ENCODE results near the gene TMED5.
"Not testable (repeated sequence)": the region's sequence is repeated elsewhere in the genome, so short reads cannot be mapped to it uniquely, and the experiment has no call there.

The TMED5 gene

DNA sequence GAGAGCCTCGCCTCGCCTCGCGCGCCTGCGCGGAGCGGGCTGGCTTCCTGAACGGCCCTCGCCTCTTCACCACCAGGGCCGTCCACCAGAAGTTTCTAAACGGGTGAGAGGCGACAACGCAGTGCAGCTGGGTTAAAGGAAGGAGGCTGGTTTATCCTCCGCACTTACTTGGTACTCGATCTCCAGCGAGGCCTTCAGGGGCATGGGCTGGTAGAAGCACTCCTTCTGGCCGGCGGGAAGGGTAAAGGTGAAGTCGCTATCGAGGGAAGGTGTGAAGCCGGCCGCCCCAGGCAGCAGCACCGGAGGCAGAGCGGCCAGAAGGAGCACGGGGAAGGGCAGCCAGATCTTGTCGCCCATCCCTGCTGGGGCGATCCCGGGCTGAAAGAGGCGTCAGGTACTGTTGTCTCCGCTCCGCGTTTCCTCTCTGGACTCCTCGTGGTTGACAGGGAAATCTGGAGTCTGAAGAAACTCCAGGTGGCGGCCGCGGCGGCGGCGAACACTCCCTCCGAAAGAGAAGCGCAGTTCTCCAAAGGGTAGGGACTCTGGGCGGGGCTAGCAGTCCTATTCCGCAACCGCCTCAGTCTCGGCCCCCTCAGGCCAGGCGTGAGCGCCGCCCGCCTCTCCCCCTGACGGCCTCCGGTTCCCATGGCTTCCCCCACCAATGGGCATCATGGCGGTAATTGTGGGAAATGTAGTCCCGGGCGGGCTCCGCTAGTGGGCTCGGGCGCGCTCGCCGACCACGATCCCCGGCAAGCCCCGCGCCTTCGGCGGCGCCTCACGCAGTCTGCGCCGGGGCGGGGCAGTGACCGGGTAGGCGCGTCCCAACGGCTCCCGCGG is at the start of gene TMED5:
Gene TMED5 (minus strand): TSS at position 528 of the 837 bp plus-strand sequence. CDS start 171 bp downstream, at position 357.
- peaks cover 21 to 69% (median 39%) of the 10 kb centered on the region in 10 experiments for H3K4me1 ChIP-seq
- H3K27me3 ChIP-seq = no peaks in the 10 kb centered on the region
- peak within 1 kb of the TSS; percentile 88 to 99 (median 97) for H3K9ac ChIP-seq
- H3K4me2 ChIP-seq = peak within 1 kb of the TSS; percentile 78 to 100 (median 91)
- H4K20me1 ChIP-seq = peaks cover 37 to 47% (median 40%) of the 10 kb centered on the region in 11 experiments
- peaks cover 5 to 29% (median 19%) of the 10 kb centered on the region in 11 experiments for H3K36me3 ChIP-seq
- H3K4me3 ChIP-seq = peak within 1 kb of the TSS; percentile 72 to 92 (median 86)
- H3K9me3 ChIP-seq (replicated peaks in 1 of 11) = peaks cover 0 to 5% (median 0%) of the 10 kb centered on the region in 11 experiments; a peak in 2 of 22 replicates
- TF ChIP-seq Cebpa-rat (IDR thresholded peaks at IDR 0.05) = peak in 6 of 11 experiments; percentile 48 to 79 (median 59); a peak in 7 of 22 replicates
- peak within 1 kb of the TSS; percentile 93 to 99 (median 98) for H3K27ac ChIP-seq

DNA sequence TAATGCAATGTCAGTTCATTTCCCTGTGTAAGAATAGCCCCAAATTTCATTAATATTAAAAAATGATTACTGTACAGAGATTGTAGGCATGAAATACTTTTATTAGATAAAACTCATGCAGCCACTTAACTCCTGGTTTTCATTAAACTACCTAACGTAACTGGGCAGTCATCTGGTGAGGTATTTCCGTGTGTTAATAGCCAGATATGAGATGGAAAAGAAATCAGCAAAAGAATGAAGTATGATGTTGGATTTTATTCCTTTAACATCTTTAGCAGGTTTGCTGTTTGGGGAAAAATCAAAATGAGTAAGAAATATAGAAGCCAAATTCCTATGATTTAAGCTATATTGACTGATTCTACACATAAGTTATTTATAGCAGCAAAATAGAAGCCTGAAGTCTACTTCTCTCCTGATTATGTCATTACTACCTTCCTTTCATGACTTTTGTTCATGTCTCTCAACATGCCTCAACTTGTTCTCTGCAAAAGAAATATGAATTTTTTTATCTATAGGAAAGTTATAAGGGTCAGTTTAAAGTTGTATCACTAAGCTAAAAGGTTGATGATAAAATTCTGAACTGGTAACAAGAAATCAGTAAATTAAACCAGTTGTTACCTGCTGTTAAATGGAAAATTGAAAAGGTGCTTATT is 42.9 kb upstream of the TMED5 start:
- H3K36me3 ChIP-seq = peaks cover 55 to 98% (median 82%) of the 10 kb centered on the region in 11 experiments
- peaks cover 0 to 13% (median 8%) of the 10 kb centered on the region in 10 experiments; a peak in 15 of 20 replicates for H3K4me1 ChIP-seq
- H3K27me3 ChIP-seq = no peaks in the 10 kb centered on the region
- H3K4me3 ChIP-seq = no peak overlapping the region
- H3K9me3 ChIP-seq (replicated peaks in 1 of 11) = peaks cover 0 to 6% (median 4%) of the 10 kb centered on the region in 11 experiments; a peak in 8 of 22 replicates
- TF ChIP-seq Cebpa-rat (IDR thresholded peaks at IDR 0.05) = no peak
- H4K20me1 ChIP-seq = no peaks in the 10 kb centered on the region
- H3K27ac ChIP-seq = no peak overlapping the region
- no peak overlapping the region for H3K4me2 ChIP-seq
- H3K9ac ChIP-seq = no peak overlapping the region

DNA sequence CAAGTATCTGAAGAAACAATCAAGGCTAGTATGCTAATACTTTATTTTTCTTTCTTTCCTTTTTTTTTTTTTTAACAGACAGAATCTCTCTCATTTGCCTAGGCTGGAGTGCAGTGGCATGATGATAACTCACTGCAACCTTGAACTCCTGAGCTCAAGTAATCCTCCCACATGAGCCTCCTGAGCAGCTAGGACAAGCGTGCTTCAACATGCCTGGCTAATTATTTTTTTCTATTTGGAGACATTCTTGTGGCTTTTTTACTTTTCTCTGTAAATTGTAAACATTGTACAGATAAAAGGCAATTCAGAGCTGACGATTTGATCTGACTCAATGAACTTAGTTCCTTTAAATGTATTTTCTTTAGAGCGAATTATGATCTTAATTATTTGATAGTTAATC is 41.7 kb upstream of the TMED5 start:
- H3K9ac ChIP-seq = no peak overlapping the region
- peaks cover 0 to 13% (median 8%) of the 10 kb centered on the region in 10 experiments; a peak in 15 of 20 replicates for H3K4me1 ChIP-seq
- H3K4me2 ChIP-seq = no peak overlapping the region
- H4K20me1 ChIP-seq = no peaks in the 10 kb centered on the region
- H3K36me3 ChIP-seq = peaks cover 53 to 98% (median 83%) of the 10 kb centered on the region in 11 experiments
- H3K27ac ChIP-seq = no peak overlapping the region
- no peaks in the 10 kb centered on the region for H3K27me3 ChIP-seq
- peaks cover 0 to 6% (median 4%) of the 10 kb centered on the region in 11 experiments; a peak in 8 of 22 replicates for H3K9me3 ChIP-seq (replicated peaks in 1 of 11)
- TF ChIP-seq Cebpa-rat (IDR thresholded peaks at IDR 0.05) = no peak
- no peak overlapping the region for H3K4me3 ChIP-seq

DNA sequence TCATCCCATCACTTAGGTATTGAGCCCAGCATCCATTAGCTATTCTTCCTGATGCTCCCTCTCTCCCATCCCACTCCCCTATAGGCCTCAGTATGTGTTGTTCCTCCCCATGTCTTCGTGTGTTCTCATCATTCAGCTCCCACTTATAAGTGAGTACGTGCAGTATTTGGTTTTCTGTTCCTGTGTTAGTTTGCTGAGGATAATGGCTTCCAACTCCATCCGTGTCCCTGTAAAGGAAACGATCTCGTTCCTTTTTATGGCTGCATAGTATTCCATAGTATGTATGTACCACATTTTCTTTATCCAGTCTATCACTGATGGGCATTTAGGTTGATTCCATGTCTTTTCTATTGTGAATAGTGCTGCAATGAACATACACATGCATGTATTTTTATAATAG is 40.5 kb upstream of the TMED5 start:
- H3K9ac ChIP-seq; H4K20me1 ChIP-seq; H3K27ac ChIP-seq; H3K4me2 ChIP-seq; H3K4me3 ChIP-seq; H3K27me3 ChIP-seq; H3K9me3 ChIP-seq (replicated peaks in 1 of 11): not testable (repeated sequence)
- H3K4me1 ChIP-seq = peaks cover 0 to 13% (median 8%) of the 10 kb centered on the region in 10 experiments; a peak in 15 of 20 replicates
- peaks cover 58 to 96% (median 78%) of the 10 kb centered on the region in 11 experiments for H3K36me3 ChIP-seq

DNA sequence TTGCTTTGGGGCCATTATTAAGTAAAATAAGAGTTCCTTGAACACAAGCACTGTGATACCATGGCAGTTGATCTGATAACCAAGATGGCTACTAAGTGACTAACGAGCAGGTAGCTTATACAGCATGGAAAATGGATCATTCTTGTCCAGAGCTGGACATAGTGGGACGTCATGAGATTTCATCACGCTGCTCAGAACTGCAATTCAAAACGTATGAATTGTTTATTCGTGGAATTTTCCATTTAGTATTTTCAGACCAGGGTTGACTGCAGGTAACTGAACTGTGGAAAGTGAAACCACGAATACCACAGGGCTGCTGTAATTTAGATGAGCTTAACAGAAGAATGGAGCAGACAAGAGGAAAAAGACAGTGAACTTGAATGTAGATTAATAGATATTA is 39.2 kb upstream of the TMED5 start:
- peaks cover 0 to 6% (median 4%) of the 10 kb centered on the region in 11 experiments; a peak in 8 of 22 replicates for H3K9me3 ChIP-seq (replicated peaks in 1 of 11)
- TF ChIP-seq Cebpa-rat (IDR thresholded peaks at IDR 0.05) = no peak
- H4K20me1 ChIP-seq = no peaks in the 10 kb centered on the region
- peaks cover 57 to 95% (median 79%) of the 10 kb centered on the region in 11 experiments for H3K36me3 ChIP-seq
- no peak overlapping the region for H3K4me3 ChIP-seq
- no peak overlapping the region for H3K27ac ChIP-seq
- peak overlapping the region in 8 of 11 experiments; percentile 10 to 53 (median 40); a peak in 13 of 22 replicates for H3K4me2 ChIP-seq
- H3K4me1 ChIP-seq = peaks cover 0 to 13% (median 7%) of the 10 kb centered on the region in 10 experiments; a peak in 13 of 20 replicates
- no peak overlapping the region for H3K9ac ChIP-seq
- no peaks in the 10 kb centered on the region for H3K27me3 ChIP-seq

DNA sequence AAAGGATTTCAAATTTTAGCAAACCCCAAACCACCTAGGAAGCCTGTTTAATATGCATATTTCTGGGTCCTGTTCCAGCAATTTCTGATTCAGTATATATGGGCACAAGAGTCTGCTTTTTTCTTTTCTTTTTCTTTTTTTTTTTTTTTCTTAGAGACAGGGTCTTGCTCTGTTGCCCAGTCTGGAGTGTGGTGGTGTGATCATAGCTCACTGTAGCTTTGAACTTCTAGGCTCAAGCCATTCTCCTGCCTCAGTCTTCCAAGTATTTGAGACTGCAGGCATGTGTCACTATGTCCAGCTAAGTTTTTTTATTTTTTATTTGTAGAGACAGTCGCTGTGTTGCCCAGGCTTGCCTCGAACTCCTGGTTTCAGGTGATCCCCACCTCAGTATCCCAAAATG is 35.1 kb upstream of the TMED5 start:
- no peak overlapping the region for H3K9ac ChIP-seq
- peaks cover 0 to under 1% (median 0%) of the 10 kb centered on the region in 11 experiments; a peak in 2 of 22 replicates for H3K9me3 ChIP-seq (replicated peaks in 1 of 11)
- no peak overlapping the region for H3K27ac ChIP-seq
- peaks cover 0 to 13% (median 7%) of the 10 kb centered on the region in 10 experiments; a peak in 13 of 20 replicates for H3K4me1 ChIP-seq
- H3K36me3 ChIP-seq = peaks cover 49 to 90% (median 64%) of the 10 kb centered on the region in 11 experiments
- no peaks in the 10 kb centered on the region for H3K27me3 ChIP-seq
- no peak for TF ChIP-seq Cebpa-rat (IDR thresholded peaks at IDR 0.05)
- no peak overlapping the region for H3K4me3 ChIP-seq
- no peaks in the 10 kb centered on the region for H4K20me1 ChIP-seq
- H3K4me2 ChIP-seq = no peak overlapping the region

DNA sequence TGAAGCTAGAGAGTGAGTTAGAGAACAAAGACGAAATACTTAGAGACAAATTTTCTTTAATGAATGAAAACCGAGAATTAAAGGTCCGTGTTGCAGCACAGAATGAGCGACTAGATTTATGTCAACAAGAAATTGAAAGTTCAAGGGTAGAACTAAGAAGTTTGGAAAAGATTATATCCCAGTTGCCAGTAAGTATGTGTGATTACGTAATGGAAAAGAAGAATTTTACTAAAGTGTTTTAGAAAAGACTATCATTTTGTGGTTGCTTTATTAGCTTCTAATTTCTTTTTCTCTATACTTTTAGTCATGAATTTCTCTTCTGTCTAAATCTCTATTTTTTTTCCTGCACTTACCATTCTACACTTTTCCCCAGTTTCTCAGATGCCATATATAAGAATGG is 27.0 kb upstream of the TMED5 start:
- H3K4me1 ChIP-seq = peaks cover 0 to 5% (median 0%) of the 10 kb centered on the region in 10 experiments; a peak in 2 of 20 replicates
- no peaks in the 10 kb centered on the region for H3K27me3 ChIP-seq
- no peaks in the 10 kb centered on the region for H4K20me1 ChIP-seq
- peaks cover 46 to 95% (median 67%) of the 10 kb centered on the region in 11 experiments for H3K36me3 ChIP-seq
- H3K9me3 ChIP-seq (replicated peaks in 1 of 11) = no peaks in the 10 kb centered on the region
- H3K4me2 ChIP-seq = no peak overlapping the region
- H3K4me3 ChIP-seq = no peak overlapping the region
- TF ChIP-seq Cebpa-rat (IDR thresholded peaks at IDR 0.05) = no peak
- no peak overlapping the region for H3K9ac ChIP-seq
- H3K27ac ChIP-seq = no peak overlapping the region

DNA sequence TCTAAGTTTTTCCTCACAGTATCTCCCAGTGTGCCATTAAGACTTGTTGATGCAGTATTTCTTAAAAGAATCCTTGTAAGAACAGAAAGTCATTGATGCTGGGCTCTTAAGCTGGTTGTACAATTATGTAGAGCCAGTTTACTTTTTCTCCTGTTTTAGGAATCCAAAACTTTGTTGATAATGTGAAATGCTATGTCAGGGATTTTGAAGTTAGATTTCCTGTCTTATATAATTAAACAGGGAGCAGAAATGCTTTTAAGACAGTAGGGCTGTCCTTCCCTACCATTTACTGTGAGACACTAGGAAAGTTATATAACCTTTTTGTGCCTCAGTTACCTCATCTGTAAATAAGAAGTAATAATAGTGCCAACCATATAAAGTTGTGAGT is 26.3 kb upstream of the TMED5 start:
- H3K27ac ChIP-seq = no peak overlapping the region
- no peaks in the 10 kb centered on the region for H4K20me1 ChIP-seq
- TF ChIP-seq Cebpa-rat (IDR thresholded peaks at IDR 0.05) = no peak
- no peak overlapping the region for H3K4me2 ChIP-seq
- H3K27me3 ChIP-seq = no peaks in the 10 kb centered on the region
- peaks cover 52 to 96% (median 69%) of the 10 kb centered on the region in 11 experiments for H3K36me3 ChIP-seq
- no peak overlapping the region for H3K9ac ChIP-seq
- no peak overlapping the region for H3K4me3 ChIP-seq
- peaks cover 0 to 5% (median 0%) of the 10 kb centered on the region in 10 experiments; a peak in 2 of 20 replicates for H3K4me1 ChIP-seq
- no peaks in the 10 kb centered on the region for H3K9me3 ChIP-seq (replicated peaks in 1 of 11)

Data from BLaER1 treated with 17β-estradiol and CSF1 and Interleukin-3, amounts not matched to agents 10 nM and 100 nM (cell line).